ENCODE data around the gene ORM2. TPM values are rescaled to one million over a fixed set of nuclear protein-coding genes. Genes with fewer than 3 reads are reported as not detected.
"Not testable (repeated sequence)": the region's sequence is repeated elsewhere in the genome, so short reads cannot be mapped to it uniquely, and the experiment has no call there.

ORM2 gene
- total RNA-seq, 2 donors from 2014 or later: 0.91 to 1.9 TPM

DNA sequence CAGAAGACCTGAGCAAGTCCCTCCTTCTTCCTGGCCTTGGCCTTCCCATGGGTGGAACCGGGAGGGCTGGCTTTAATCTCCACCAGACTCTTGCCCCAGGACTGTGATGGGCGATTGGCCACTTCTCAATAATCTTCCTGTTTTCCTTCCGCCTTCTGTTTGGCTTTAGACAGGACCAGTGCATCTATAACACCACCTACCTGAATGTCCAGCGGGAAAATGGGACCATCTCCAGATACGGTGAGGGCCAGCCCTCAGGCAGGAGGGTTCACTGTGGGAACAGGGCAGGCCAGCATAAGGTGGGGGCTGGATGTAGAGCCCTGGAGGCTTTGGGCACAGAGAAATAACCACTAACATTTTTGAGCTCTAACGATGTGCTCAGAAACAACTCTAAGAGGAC lies 5.8 kb upstream of the ORM2 start:
- 86% methylated on average over 6 of the region's 6 CpGs for WGBS
- H3K36me3 ChIP-seq; H3K4me1 ChIP-seq (replicated peaks): not testable (repeated sequence)

DNA sequence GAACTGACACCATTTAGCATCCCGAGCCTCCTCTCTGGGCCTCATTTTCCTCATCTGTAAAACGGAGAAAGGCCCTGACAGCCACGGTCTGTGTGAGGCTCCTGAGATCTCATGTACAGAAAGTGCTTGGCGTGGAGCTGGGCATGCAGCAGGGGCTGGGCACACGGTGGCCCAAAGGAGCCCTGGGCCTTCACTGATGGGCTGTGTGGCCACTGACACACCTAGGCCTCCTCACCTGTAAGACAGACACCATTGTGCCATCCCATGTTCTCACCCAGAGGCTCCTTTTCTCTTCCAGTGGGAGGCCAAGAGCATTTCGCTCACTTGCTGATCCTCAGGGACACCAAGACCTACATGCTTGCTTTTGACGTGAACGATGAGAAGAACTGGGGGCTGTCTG lies 5.2 kb upstream of the ORM2 start:
- DNase-seq (ENCODE audit: low spot score): no peak
- no peak overlapping the region for H3K27ac ChIP-seq
- intact Hi-C loops (cut with DNase I): no loop called here
- H3K36me3 ChIP-seq: no peaks in the 10 kb centered on the region
- TF ChIP-seq, protein P1, sequence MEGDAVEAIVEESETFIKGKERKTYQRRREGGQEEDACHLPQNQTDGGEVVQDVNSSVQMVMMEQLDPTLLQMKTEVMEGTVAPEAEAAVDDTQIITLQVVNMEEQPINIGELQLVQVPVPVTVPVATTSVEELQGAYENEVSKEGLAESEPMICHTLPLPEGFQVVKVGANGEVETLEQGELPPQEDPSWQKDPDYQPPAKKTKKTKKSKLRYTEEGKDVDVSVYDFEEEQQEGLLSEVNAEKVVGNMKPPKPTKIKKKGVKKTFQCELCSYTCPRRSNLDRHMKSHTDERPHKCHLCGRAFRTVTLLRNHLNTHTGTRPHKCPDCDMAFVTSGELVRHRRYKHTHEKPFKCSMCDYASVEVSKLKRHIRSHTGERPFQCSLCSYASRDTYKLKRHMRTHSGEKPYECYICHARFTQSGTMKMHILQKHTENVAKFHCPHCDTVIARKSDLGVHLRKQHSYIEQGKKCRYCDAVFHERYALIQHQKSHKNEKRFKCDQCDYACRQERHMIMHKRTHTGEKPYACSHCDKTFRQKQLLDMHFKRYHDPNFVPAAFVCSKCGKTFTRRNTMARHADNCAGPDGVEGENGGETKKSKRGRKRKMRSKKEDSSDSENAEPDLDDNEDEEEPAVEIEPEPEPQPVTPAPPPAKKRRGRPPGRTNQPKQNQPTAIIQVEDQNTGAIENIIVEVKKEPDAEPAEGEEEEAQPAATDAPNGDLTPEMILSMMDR (IDR thresholded peaks at IDR 0.05): no peak
- H3K4me1 ChIP-seq (replicated peaks): no peaks in the 10 kb centered on the region
- no peaks in the 10 kb centered on the region for H3K9me3 ChIP-seq
- H3K27me3 ChIP-seq (replicated peaks; ENCODE audit: insufficient read depth): no peaks in the 10 kb centered on the region
- 92% methylated on average over 8 of the region's 8 CpGs for WGBS
- H3K4me3 ChIP-seq: no peak overlapping the region

More for the DNA sequence above, 5.8 kb upstream of the ORM2 start:
- DNase-seq (ENCODE audit: low spot score); H3K27me3 ChIP-seq (replicated peaks; ENCODE audit: insufficient read depth); H3K27ac ChIP-seq; H3K4me3 ChIP-seq; H3K9me3 ChIP-seq; intact Hi-C loops (cut with DNase I): not testable (repeated sequence)

DNA sequence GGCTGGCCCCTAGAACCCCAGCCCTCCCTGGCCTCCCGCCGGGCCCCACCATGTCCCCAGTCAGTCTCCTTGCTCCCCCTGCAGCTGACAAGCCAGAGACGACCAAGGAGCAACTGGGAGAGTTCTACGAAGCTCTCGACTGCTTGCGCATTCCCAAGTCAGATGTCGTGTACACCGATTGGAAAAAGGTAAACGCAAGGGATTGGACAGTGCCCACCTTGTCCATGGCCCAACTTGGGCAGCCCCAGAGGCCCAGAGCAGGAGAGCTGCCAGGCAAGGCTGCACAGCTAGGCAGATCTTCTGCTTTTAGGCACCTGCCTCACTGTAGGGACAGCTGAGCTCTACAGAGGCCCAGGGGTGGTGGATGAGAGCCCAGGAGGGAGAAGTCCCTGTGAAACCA lies 4.7 kb upstream of the ORM2 start:
- H3K27ac ChIP-seq; H3K4me3 ChIP-seq; H3K4me1 ChIP-seq (replicated peaks); H3K9me3 ChIP-seq; H3K27me3 ChIP-seq (replicated peaks; ENCODE audit: insufficient read depth); H3K36me3 ChIP-seq; intact Hi-C loops (cut with DNase I); DNase-seq (ENCODE audit: low spot score): not testable (repeated sequence)
- WGBS: 79% methylated on average over 9 of the region's 9 CpGs

DNA sequence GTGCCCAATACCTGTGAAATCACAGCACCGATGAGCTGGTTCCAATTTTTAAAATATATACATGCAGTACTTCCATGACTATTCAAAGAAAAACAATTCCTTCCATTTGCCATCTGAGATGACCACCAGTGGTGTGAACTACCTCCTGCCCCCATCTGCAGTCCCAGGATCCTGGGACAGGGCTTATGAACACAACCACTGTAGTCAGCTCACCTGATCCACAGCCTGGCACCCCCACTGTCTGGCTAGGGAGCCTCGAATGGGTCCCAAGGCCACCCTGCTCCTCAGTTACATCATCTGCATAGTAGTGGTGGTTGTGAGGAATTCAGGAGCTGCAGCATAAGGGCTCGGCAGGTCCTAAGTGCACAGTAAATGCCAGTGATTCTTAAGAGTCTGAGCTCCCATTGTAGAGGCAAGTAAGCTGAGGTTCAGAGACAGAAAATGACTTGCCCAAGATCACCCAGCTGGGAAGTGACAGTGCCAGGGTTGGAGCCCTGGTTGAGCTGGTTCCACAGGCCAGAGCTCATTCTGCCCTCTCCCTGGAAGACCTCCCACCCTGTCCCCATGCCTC lies 3.9 kb upstream of the ORM2 start:
- H3K27me3 ChIP-seq (replicated peaks; ENCODE audit: insufficient read depth); H3K36me3 ChIP-seq; intact Hi-C loops (cut with DNase I); H3K27ac ChIP-seq; H3K4me1 ChIP-seq (replicated peaks); H3K4me3 ChIP-seq; H3K9me3 ChIP-seq; DNase-seq (ENCODE audit: low spot score): not testable (repeated sequence)
- 72% methylated on average over 3 of the region's 3 CpGs for WGBS

DNA sequence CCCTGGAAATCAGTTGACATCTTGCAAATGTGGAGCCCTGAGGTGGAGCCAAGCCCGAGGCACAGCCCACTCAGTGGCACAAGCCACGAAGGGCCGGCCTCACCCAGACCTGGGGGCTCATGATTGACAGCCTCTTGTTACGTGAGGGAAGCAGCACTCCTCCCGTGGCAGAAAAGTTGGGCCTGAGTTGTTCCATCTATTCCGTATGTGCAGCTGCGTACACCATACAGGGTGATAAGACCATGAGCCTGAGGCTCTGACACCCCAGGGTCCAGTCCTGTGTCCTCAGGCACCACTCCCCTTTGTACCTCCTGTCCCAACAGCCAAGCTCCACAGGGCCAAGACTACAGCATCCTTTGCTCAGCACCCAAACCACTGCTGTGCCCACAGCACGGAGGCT lies 1.9 kb upstream of the ORM2 start:
- no peaks in the 10 kb centered on the region for H3K9me3 ChIP-seq
- no peaks in the 10 kb centered on the region for H3K36me3 ChIP-seq
- no peak for DNase-seq (ENCODE audit: low spot score)
- no peak overlapping the region for H3K4me3 ChIP-seq
- H3K4me1 ChIP-seq (replicated peaks): no peaks in the 10 kb centered on the region
- 88% methylated on average over 8 of the region's 8 CpGs for WGBS
- TF ChIP-seq, protein P1 (IDR thresholded peaks at IDR 0.05): no peak
- no peak for TF ChIP-seq POLR2AphosphoS5 (IDR thresholded peaks at IDR 0.05)
- no peak for TF ChIP-seq POLR2A (IDR thresholded peaks at IDR 0.05)
- no peaks in the 10 kb centered on the region for H3K27me3 ChIP-seq (replicated peaks; ENCODE audit: insufficient read depth)
- intact Hi-C loops (cut with DNase I): no loop called here
- H3K27ac ChIP-seq: no peak overlapping the region

DNA sequence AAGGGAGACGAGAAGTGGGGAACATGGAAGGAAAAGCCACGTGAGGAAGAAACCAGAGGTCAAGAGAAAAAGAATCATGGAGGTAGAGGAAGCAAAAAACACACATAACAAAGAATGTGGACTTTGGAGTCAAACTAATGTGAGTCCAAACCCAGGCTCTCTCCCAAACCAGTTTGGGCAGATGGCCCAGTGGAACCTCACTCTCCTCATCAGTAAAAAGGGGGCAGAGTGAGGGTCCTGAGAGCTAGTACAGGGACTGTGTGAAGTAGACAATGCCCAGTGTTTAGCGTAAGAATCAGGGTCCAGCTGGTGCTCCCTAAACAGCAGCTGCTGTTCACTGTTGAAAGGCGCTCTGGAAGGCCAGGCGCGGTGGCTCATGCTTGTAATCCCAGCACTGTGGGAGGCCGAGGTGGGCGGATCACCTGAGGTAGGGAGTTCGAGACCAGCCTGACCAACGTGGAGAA lies 1.3 kb upstream of the ORM2 start:
- H3K27ac ChIP-seq; H3K36me3 ChIP-seq; H3K27me3 ChIP-seq (replicated peaks; ENCODE audit: insufficient read depth); intact Hi-C loops (cut with DNase I); H3K4me1 ChIP-seq (replicated peaks); H3K9me3 ChIP-seq; DNase-seq (ENCODE audit: low spot score); H3K4me3 ChIP-seq: not testable (repeated sequence)
- WGBS: 90% methylated on average over 10 of the region's 10 CpGs

DNA sequence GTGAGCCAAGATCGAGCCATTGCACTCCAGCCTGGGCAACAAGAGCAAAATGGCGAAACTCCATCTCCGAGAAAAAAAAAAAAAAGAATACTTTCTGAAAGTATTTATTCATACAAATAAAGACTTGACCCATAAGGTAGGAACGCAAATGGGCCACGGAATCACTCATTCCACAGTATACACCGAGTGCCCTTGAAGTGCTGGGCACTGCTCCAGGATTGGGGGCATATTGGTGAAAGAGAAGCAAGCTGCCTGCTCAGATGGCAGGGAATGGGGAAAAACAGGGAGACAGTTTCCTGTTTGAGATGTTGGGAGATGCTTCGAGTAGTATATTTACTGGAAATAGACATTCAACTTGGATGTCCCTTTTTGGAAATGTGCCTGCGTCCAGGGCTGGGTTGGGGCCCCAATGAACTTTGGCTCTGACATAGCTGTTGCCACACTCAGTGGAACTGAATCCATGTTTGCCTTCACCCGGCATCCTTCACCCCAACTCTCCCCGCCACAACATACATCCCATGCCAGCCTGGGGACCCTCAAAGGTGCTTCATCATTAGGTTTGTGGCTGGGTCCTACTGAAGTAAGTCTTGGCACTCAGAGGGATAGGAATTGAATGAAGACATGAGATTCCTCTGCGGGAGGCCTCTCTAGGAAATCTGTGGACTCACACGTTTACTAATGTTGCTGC lies 588 bp upstream of the ORM2 start:
- DNase-seq (ENCODE audit: low spot score); H3K4me3 ChIP-seq; H3K9me3 ChIP-seq; H3K27ac ChIP-seq; H3K36me3 ChIP-seq; H3K27me3 ChIP-seq (replicated peaks; ENCODE audit: insufficient read depth); H3K4me1 ChIP-seq (replicated peaks); intact Hi-C loops (cut with DNase I): not testable (repeated sequence)
- 78% methylated on average over 10 of the region's 12 CpGs for WGBS
